K562 (cell line): ENCODE data around the gene ECT2. TPM values are rescaled to one million over a fixed set of nuclear protein-coding genes. Genes with fewer than 3 reads are reported as not detected.

Experiments used
- ATAC-seq: fragments of 200-7000 bp; cut with Tn5 transposase; 3 replicates; pipeline ENCODE4 v1.9.1; 2020; ENCODE audit warnings: moderate library complexity
- BruUV-seq: library from RNA; stranded (reverse); fragments of 400-500 nt; replicated peaks from 2 replicates; lab custom pipeline; 2021; lab: Mats Ljungman, UMichigan
- CTCF ChIA-PET: fragments of 300-600 bp; formaldehyde crosslinking; extraction: SDS; loops from one replicate; lab custom pipeline; 2021; ENCODE audit warnings: low intra/inter-chr PET ratio; lab: Yijun Ruan, JAX
- POLR2A ChIA-PET: fragments of 300-600, 350-650 bp; sonication (Branson Sonifier 250); formaldehyde crosslinking; extraction: SDS; loops from one replicate; lab custom pipeline; 2021; ENCODE audit warnings: antibody characterized with exemption, inconsistent platforms; lab: Yijun Ruan, JAX
- DNase-seq, 4 experiments: peaks; one replicate each; pipeline versions ENCODE4 v3.0.0 to v3.0.0-alpha.2; 2011 to 2018; ENCODE audit warnings: low spot score in 3 of 4, mixed read lengths in 3 of 4; ENCODE audit errors: extremely low read depth in 1 of 4
- FAIRE-seq: peaks from 2 replicates; lab custom pipeline; 2011; peaks lifted over from hg19 to GRCh38; lab: Jason Lieb, UNC
- H2AFZ ChIP-seq: 2 replicates; pipeline ENCODE4 v1.6.0; 2011; ENCODE audit warnings: low read depth, low read length, control low read depth, inconsistent platforms
- H3K27ac ChIP-seq: fragments of 200-600 bp; 3 replicates; pipeline ENCODE4 v1.8.0; 2011; ENCODE audit warnings: low read depth, mild to moderate bottlenecking, control low read depth, inconsistent platforms, low read length, moderate library complexity, mixed read lengths; ENCODE audit errors: extremely low read depth
- H3K27me3 ChIP-seq, 2 experiments: fragments of 300-600 bp in 1 of 2; 2 replicates in 1 of 2; 3 replicates in 1 of 2; pipeline versions ENCODE4 v1.6.0 to v1.8.0; 2011; ENCODE audit warnings: inconsistent platforms in 2 of 2, low read length in 2 of 2, mild to moderate bottlenecking in 1 of 2, mixed read lengths in 1 of 2, moderate library complexity in 1 of 2; ENCODE audit not compliant: control insufficient read depth in 2 of 2, insufficient read depth in 2 of 2
- H3K36me3 ChIP-seq: fragments of 300-600 bp; 3 replicates; pipeline ENCODE4 v1.8.0; 2011; ENCODE audit warnings: mild to moderate bottlenecking, low read length, inconsistent platforms; ENCODE audit not compliant: control insufficient read depth, insufficient read depth
- H3K4me1 ChIP-seq, 2 experiments: fragments of 200-600 bp in 1 of 2; replicated peaks in 1 of 2; 2 replicates in 1 of 2; 3 replicates in 1 of 2; pipeline versions ENCODE4 v1.5.1 to v1.8.0; 2011; ENCODE audit warnings: inconsistent platforms in 2 of 2, low read length in 2 of 2, mild to moderate bottlenecking in 1 of 2, mixed read lengths in 1 of 2, moderate library complexity in 1 of 2; ENCODE audit not compliant: control insufficient read depth in 2 of 2, insufficient read depth in 2 of 2
- H3K4me2 ChIP-seq: 2 replicates; pipeline ENCODE4 v1.6.1; 2011; ENCODE audit warnings: low read length, control low read depth, inconsistent platforms, mixed read lengths; ENCODE audit not compliant: insufficient read depth
- H3K4me3 ChIP-seq: fragments of 200-600 bp; sonication (generic), shearing (Covaris generic); 2 replicates; pipeline ENCODE4 v1.5.1; 2016; ENCODE audit warnings: control low read depth, inconsistent platforms
- H3K79me2 ChIP-seq: fragments of 200-600 bp; 3 replicates; pipeline ENCODE4 v1.8.0; 2011; ENCODE audit warnings: low read length, inconsistent platforms; ENCODE audit not compliant: control insufficient read depth, insufficient read depth
- H3K9ac ChIP-seq, 2 experiments: 2 replicates each; pipeline versions ENCODE4 v1.6.0 to v1.6.1; 2011; ENCODE audit warnings: low read depth in 2 of 2, low read length in 2 of 2, control low read depth in 1 of 2, inconsistent platforms in 1 of 2, mild to moderate bottlenecking in 1 of 2, mixed read lengths in 1 of 2; ENCODE audit not compliant: insufficient read depth in 1 of 2
- H3K9me1 ChIP-seq: one replicate; pipeline ENCODE4 v1.6.0; 2011; ENCODE audit warnings: inconsistent platforms, mild to moderate bottlenecking, low read length, moderate library complexity; ENCODE audit not compliant: control insufficient read depth, insufficient read depth
- H3K9me3 ChIP-seq: replicated peaks from 2 replicates; pipeline ENCODE4 v1.5.1; 2011; ENCODE audit warnings: low read depth, low read length, inconsistent platforms; ENCODE audit not compliant: control insufficient read depth, insufficient read depth
- H4K20me1 ChIP-seq: replicated peaks from 2 replicates; pipeline ENCODE4 v1.6.1; 2011; ENCODE audit warnings: low read length, inconsistent platforms, mixed read lengths; ENCODE audit not compliant: control insufficient read depth, insufficient read depth
- BRF1 ChIP-seq: IDR thresholded peaks from 3 replicates; pipeline ENCODE4 v1.6.1; 2011; ENCODE audit warnings: borderline replicate concordance, mild to moderate bottlenecking; ENCODE audit not compliant: insufficient read length; ENCODE audit errors: extremely low read depth
- CEBPG ChIP-seq, 3 experiments: fragments of 200-800 bp in 1 of 3; sonication (Bioruptor generic) in 1 of 3; sonication (generic) in 1 of 3; formaldehyde crosslinking in 1 of 3; IDR thresholded peaks in 2 of 3; conservative IDR thresholded peaks in 1 of 3; 2 replicates each; pipeline versions ENCODE4 v1.6.1 to v1.8.0; 2016 to 2022; ENCODE audit warnings: missing compliant biosample characterization in 2 of 3, missing genetic modification characterization in 2 of 3, mild to moderate bottlenecking in 1 of 3, missing genetic modification reagents in 1 of 3
- CHAMP1 ChIP-seq: fragments of 450-650 bp; IDR thresholded peaks from 2 replicates; pipeline ENCODE4 v1.6.1; 2016; ENCODE audit warnings: mild to moderate bottlenecking
- CREB3L1 ChIP-seq: fragments of 450-650 bp; IDR thresholded peaks from 2 replicates; pipeline ENCODE4 v1.6.1; 2014; ENCODE audit warnings: low read depth, mild to moderate bottlenecking, moderate library complexity, borderline replicate concordance
- EP300 ChIP-seq: IDR thresholded peaks from 2 replicates; pipeline ENCODE4 v1.6.1; 2012; ENCODE audit warnings: low read length, improper control_type of control experiment
- MEF2A ChIP-seq: IDR thresholded peaks from 2 replicates; pipeline ENCODE4 v1.6.1; 2011; ENCODE audit warnings: low read depth, mild to moderate bottlenecking, low read length, moderate library complexity; ENCODE audit not compliant: control insufficient read depth
- PREB ChIP-seq: sonication (generic); formaldehyde crosslinking; IDR thresholded peaks from 2 replicates; pipeline ENCODE4 v1.8.1; 2023; ENCODE audit warnings: mild to moderate bottlenecking, missing genetic modification reagents
- U2AF2 ChIP-seq: fragments of 200-400 bp; formaldehyde crosslinking; optimal IDR thresholded peaks from 2 replicates; pipeline ENCODE3; 2017; ENCODE audit warnings: low read depth, mild to moderate bottlenecking, low read length
- WGBS: fragments of 100-300 bp; shearing (Covaris generic); methylation state at CpG from one replicate; pipeline ENCODE4 v1.1.6; 2016; ENCODE audit warnings: low coverage, mixed read lengths; ENCODE audit not compliant: insufficient coverage; ENCODE audit errors: missing lambda C conversion rate; 5-methylcytosine and 5-hydroxymethylcytosine counted together
- in situ Hi-C: fragments of 300-500 bp; cut with MboI; formaldehyde crosslinking; loops from 4 replicates; pipeline ENCODE4 v1.15.0; 2018; ENCODE audit warnings: inconsistent platforms, mixed read lengths
- intact Hi-C: fragments of 100-400 bp; cut with micrococcal nuclease; formaldehyde crosslinking; loops from 2 replicates; pipeline ENCODE4 v1.14.2; 2022
- polyA plus RNA-seq, 8 experiments: library from polyadenylated mRNA; depleted of rRNA in 4 of 8; stranded (reverse) in 5 of 8; unstranded in 3 of 8; fragments of >200 nt; fragmentation: Nextera tagmentation in 2 of 8; fragmentation: Illumina TruSeq in 1 of 8; extraction: Ambion mirVana in 2 of 8; extraction: Trizol in 1 of 8; gene quantifications; 2 replicates each; pipeline versions ENCODE4 v1.2.1 to v1.2.3, GENCODE V29; 2011 to 2014; ENCODE audit warnings: inconsistent platforms in 1 of 8, missing spikeins in 1 of 8
- total RNA-seq, 7 experiments: library from RNA; depleted of rRNA in 6 of 7; stranded (reverse); fragments of >200 nt in 6 of 7; fragmentation: Illumina TruSeq in 2 of 7; extraction: Trizol in 2 of 7; gene quantifications; 2 replicates each; pipeline versions ENCODE4 v1.2.1 to v1.2.3, GENCODE V29; 2011 to 2021; ENCODE audit warnings: low replicate concordance in 1 of 7

Gene ECT2
- total and polyA plus RNA-seq, 9 of the 15 experiments (the other 6 are each of a cell fraction or from before 2014, with no cell fraction given) = 19.0 to 53.0 (median 36.5) TPM

GRCh38 chr3:172739462-172739861 lies 11.1 kb upstream of the ECT2 start:
- in situ Hi-C loops (no loop called here), intact Hi-C loops (no loop called here)
- CTCF ChIA-PET = no interaction called here

GRCh38 chr3:172746475-172746874 lies 4.1 kb upstream of the ECT2 start:
- DNase-seq = no peak
- TF ChIP-seq EP300 = no peak
- TF ChIP-seq CHAMP1 = no peak
- TF ChIP-seq U2AF2 = no peak
- no peak for TF ChIP-seq PREB (CRISPR knock-in tag)
- no peak for TF ChIP-seq CREB3L1
- TF ChIP-seq BRF1 = no peak

More at GRCh38 chr3:172739462-172739861, 11.1 kb upstream of the ECT2 start:
- H3K4me3 ChIP-seq = no peak overlapping the region
- peaks cover 0 to 5% of the 10 kb centered on the region in 2 experiments; a peak in 1 of 5 replicates for H3K27me3 ChIP-seq
- H3K4me2 ChIP-seq = no peak overlapping the region
- WGBS = 0% methylated on average over 1 of the region's 1 CpG
- no peak overlapping the region for H2AFZ ChIP-seq
- POLR2A ChIA-PET = interaction anchor here (1.4 kb wide), 1 partner anchor 11 kb away, joined by 5 read pairs; the partner anchor contains the start of gene ECT2
- TF ChIP-seq MEF2A (no peak), CEBPG (CRISPR knock-in tag; IDR thresholded peaks at IDR 0.05) (no peak), CEBPG (tag; conservative IDR thresholded peaks at IDR 0.05 in 1 of 2, IDR thresholded peaks at IDR 0.05 in 1 of 2) (peak in 1 of 2 experiments; percentile 50; a peak in 2 of 4 replicates)
- no peaks in the 10 kb centered on the region for H3K9me1 ChIP-seq
- H3K9me3 ChIP-seq = no peaks in the 10 kb centered on the region
- no peak overlapping the region for H3K9ac ChIP-seq
- FAIRE-seq (no peak), ATAC-seq (no peak), DNase-seq (no peak)
- no peaks in the 10 kb centered on the region; a peak in 1 of 5 replicates for H3K4me1 ChIP-seq
- BruUV-seq = no TSS peak
- H3K27ac ChIP-seq = no peak overlapping the region
- no peaks in the 10 kb centered on the region for H4K20me1 ChIP-seq
- H3K36me3 ChIP-seq = no peaks in the 10 kb centered on the region
- no peaks in the 10 kb centered on the region for H3K79me2 ChIP-seq

More at GRCh38 chr3:172746475-172746874, 4.1 kb upstream of the ECT2 start:
- Histone ChIP-seq H3K4me2 (no peak overlapping the region), H2AFZ (no peak overlapping the region), H3K36me3 (no peaks in the 10 kb centered on the region), H3K9ac (no peak overlapping the region), H3K79me2 (peaks cover 8% of the 10 kb centered on the region), H3K4me3 (no peak overlapping the region), H3K4me1 (no peaks in the 10 kb centered on the region; a peak in 2 of 5 replicates), H3K9me3 (no peaks in the 10 kb centered on the region), H3K27ac (no peak overlapping the region), H3K9me1 (no peaks in the 10 kb centered on the region), H3K27me3 (peaks cover 0 to 5% of the 10 kb centered on the region in 2 experiments; a peak in 1 of 5 replicates), H4K20me1 (no peaks in the 10 kb centered on the region)
- no TSS peak for BruUV-seq
- no peak for FAIRE-seq
- in situ Hi-C loops (no loop called here), intact Hi-C loops (no loop called here)
- CTCF ChIA-PET = no interaction called here
- POLR2A ChIA-PET = no interaction called here
- no peak for ATAC-seq
- WGBS = 29% methylated on average over 2 of the region's 2 CpGs
